Brain pericyte (primary cell): ENCODE measurements around the gene LRRC23.

ENCODE experiments used
- DNase-seq: peaks from one replicate; pipeline ENCODE4 v3.0.0-alpha.2; 2012; ENCODE audit warnings: low read depth, low spot score

Gene LRRC23

DNA sequence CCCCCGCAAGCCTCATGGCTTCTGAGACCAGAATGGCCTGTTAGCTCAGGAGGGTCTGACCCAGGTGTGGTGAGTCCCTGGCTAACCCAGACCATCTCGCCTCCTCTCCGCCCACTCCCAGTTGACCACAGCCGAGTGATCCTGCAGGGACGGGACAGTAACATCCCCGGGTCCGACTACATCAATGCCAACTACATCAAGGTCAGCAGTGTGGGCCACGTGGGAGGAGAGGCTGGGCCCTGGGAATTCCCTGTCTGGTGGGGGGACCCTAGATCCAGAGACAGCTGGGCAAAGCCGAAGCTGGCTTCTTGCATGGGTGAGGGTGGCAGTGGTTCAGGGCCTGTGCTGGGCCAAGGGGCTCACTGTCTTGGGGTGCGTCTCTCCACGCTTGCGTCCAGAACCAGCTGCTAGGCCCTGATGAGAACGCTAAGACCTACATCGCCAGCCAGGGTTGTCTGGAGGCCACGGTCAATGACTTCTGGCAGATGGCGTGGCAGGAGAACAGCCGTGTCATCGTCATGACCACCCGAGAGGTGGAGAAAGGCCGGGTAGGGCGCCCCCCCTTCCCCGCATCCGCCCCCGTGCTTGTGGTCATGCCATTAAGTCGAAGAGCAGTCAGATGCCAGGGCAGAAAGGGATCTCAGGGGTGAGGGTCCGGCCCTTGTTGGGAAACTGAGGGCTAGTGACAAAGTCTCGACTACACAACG is 51.6 kb downstream of the LRRC23 start:
- no peak for DNase-seq

DNA sequence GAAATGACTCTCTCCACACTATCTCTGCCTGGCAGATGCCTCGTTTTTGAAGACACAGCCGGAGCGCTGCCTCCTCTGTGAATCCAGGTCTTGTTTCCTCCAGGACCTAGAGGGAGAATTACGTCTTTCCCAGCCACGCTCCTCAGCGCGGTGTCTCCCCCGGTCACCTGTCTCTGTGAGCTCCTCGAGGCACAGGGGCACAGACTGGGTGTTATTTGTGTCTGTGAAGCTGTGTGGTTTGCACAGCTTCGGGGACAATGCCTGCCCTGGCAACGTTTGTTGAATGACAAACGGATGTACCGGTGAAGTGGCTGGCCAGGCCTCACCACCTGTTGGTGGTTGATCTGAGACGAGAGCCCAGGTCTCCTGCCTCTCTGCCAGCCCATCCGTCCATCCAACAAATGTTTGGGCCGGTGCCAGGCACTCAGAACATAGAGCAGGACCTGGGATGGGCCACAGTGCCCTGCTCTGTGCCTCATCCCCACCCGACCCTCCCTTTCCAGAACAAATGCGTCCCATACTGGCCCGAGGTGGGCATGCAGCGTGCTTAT is 52.6 kb downstream of the LRRC23 start:
- DNase-seq: no peak

DNA sequence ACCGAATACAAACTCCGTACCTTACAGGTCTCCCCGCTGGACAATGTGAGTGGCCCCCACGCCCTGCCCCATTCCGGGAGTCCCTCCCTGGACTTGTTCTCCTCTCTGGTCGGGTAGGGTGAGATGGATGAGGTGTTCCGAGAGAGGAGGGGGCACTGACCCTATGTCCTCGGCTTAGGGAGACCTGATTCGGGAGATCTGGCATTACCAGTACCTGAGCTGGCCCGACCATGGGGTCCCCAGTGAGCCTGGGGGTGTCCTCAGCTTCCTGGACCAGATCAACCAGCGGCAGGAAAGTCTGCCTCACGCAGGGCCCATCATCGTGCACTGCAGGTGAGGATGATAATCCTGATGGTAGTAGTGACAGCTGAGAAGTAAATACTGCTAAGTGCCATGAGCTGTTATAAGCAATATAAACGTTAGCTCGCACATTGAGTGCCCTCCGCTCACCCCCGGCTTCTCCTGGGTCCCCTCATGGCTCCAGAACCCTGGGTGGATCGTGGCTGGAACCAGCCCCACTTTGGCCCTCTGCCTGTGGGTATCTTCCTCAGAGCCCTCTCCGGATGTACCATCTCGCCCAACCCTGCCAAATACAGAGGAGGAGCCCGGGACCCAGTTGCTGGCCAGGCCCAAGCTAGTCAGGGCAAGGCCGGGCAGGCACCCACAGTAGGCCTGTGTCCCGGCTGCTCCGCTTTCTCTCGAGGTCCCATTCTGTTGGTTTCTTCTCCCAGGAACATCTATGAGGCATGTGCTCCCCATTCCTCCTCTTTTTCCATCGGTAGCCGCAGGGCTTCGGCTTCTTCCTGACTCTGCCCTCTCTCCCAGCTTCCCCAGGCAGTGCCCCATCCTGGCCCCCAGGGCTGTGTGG is 53.4 kb downstream of the LRRC23 start:
- DNase-seq: no peak

DNA sequence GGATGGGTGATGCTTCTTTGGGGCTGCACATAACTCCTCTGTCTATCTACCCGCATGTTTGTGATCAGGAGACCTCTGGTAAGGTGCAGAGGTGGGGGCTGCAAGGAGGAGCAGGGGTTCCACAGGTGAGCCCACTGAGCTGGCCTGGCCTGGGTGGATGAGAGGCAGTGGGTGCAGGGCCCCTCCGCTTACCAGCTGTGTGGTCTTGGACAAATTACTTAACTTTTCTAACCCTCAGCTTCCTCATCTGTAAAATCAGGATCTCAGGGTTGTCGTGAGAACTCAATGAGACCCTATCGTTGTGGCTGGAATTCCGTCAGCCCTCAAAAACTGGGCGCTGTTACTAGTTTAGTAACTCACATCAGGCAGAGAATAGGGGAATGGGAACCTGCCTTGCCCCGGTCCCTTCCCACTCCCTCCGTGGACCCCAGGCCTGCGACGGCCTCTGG is 54.0 kb downstream of the LRRC23 start:
- DNase-seq: no peak

DNA sequence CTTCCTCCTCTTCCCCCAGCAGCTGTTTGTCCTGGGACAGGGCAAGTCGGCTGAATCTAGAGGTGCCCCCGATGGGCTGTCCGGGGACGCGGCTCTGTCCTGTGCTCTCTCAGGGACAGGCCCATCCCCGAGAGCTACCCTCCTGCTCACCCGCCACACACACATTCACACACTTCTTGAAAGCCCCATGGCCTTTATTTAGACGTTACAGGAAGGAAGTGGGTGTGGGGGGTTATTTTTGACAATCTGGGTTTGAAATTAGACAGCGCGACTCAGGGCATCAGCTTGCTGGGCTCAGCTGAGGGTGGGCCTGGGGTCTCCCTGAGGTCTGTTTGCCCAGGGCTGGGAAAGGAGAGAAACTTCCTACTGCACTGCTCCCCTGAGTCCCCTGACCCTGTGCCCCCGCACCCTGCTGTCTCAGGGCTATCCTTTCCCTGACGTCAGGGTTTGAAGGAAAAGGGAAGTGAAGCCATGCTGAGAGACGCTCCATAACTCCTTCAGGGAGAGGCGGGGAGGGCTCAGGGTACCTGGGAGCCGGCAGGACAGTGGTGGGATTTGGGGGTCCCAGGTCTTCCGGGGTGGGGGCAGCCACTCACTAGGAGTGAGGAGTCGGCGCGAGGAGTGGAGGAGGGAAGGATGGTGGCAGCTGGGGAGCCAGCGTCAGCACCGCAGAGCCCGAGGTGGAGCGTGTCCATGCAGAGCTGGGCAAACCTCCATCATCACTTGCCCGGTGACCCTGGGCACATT is 54.6 kb downstream of the LRRC23 start:
- no peak for DNase-seq

DNA sequence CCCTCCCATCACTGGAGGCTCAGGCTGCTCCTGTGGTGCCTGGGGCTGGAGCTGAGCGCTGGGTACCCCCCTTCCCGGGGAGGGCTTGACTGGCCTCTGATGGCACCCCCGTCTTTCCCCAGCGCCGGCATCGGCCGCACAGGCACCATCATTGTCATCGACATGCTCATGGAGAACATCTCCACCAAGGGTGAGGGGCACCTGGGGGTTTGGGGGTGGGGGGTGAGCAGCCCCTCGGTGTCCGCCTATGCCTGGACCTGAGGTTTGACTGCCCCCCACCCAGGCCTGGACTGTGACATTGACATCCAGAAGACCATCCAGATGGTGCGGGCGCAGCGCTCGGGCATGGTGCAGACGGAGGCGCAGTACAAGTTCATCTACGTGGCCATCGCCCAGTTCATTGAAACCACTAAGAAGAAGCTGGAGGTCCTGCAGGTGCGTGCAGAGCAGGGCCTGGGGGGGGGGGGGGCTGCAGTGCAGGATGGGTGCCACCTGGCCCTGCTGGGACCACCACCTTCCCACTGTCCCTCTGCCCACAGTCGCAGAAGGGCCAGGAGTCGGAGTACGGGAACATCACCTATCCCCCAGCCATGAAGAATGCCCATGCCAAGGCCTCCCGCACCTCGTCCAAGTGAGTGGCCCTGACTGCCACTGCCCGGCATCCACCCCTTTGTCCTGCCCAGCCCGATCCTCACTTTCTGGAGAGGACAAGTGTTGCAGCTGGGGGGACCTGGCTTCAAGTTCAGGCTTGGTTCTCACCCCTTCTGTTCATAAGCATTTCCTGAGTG is 55.4 kb downstream of the LRRC23 start:
- no peak for DNase-seq

DNA sequence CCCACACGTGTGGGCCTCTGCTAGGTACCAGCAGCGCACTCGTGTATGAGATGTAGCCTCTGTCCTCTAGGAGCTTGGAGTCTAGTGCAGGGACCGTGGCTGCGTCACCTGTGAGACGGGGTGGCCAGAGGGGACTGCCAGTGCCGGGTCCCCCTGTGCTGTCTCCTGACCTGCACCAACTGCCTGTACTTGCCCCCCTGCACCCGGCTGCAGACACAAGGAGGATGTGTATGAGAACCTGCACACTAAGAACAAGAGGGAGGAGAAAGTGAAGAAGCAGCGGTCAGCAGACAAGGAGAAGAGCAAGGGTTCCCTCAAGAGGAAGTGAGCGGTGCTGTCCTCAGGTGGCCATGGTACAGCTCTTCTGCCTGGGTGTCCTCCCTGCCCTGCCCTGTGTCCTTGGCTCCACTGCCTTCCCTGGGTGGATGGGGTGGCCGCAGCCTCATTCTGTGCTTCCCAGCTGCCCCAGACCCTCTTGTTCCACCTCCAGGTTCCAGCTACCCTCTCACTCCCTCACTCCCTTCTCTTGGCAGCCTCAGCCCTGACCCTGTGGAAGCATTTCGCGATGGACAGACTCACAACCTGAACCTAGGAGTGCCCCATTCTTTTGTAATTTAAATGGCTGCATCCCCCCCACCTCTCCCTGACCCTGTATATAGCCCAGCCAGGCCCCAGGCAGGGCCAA is 56.1 kb downstream of the LRRC23 start:
- DNase-seq: no peak

DNA sequence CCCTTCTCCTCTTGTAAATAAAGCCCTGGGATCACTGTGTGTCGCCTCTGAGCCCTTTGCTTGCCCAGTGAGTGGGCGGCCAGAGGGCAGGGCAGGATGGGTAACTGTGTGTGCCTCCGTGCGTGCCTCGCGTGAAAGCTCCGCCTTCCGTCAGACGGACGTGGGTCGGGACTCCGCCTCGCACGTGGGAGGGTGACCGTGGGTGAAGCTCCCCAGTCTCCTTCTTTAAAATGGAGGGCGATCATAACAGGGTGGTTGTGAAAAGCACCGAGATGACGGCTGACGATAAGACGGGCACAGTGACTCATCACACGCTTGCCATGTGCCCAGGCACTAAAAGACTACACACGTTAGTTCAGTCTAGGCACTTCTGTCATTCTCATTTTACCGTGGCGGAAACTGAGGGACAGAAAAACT is 56.7 kb downstream of the LRRC23 start:
- DNase-seq: no peak

DNA sequence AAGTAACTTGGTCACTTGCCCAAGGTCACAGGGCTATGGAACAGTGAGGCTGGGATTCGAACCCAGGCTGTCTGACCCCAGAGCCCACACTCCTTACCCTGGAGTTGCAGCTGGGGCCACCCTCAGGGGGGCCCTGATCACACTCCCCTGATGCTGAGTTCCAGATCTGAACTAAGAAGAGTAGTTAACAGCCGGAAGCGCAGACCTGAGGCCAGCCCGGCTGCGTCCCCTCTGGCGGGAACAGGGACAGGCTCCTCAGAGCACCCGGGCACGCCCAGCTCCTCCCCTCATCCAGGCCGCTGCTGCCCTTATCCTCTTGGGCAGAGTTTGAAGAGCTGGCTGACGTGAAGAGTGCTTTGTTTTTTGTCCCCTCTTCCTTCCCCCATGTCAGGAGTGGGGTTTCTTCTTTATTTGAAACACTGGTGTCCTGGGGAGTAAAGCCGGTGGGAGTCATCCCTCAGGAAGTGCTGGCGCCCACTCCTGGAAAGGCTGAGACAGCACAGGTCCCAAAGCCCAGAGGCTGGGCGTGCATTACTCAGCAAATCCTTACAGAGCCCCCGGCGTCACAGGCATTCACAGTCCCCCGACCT is 57.2 kb downstream of the LRRC23 start:
- DNase-seq: no peak

DNA sequence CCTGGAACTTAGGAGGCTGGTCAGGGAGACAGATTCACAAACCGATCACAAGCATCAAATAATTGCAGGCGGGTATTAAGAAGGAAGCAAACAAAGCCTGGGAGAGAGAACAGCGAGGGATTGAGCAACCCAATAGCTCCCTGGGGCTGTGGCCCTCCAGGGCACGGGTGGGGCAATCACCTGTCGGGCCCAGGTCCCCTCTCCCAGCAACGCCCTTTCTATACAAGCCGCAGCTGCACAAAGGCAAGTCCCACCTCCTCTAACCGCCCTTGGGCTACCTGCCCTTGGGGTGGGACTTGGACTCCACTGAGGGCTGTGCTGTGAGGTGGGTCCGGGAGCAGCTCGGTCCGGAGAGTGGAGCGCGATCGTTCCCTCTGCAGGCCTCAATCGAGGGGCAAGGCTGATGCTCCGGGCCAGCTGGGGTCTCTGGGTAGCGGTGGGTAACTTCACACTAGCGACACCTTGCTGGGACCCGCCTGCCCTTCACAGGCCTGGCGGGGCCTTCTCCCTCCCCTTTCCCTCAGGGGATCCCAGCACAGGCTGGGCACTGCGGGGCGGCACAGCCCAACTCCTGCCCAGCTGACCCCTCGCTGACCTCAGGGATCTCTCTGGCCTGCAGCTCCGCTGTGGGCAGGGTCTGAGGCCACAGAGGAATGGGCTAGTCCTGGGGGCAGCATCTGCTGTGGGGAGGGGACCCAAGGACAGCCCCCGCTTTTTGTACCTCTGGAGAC is 57.8 kb downstream of the LRRC23 start:
- no peak for DNase-seq

DNA sequence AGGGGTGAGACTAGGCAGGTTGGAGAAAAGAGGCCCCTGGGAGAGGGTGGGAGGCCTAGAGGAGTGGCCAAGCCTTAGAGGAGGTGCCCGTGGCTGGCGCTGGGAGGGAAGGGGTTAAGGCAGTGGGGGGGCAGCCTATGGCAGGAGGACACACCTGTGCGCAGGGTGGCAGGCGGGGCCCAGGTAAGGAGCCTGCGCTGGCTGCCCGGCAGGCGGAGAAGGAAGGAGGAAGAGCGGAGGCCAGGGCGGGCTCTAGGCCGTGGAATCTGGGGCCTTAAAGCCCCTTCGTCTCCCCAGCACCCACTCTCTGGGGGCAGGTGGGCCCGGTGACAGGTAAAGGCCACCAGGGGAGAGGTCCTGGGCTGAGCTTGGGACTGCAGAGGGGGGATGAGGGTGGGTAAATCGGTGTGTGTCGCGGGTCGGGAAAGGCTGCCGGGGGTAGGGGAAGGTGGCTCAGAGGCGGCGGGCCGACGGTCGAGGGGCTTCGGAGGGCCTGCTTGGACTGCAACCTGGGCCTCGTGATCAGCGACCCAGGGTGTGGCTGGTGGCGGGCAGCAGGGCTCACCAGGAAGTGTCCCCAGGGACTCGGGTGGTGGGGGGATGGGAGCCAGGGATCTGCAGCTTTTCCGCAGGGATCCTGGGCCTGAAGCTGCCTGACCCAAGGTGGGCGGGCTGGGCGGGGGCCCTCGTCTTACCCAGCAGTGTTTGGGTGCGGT is 58.6 kb downstream of the LRRC23 start:
- no peak for DNase-seq
